Measurements from ENCODE around the gene IFI27. TPM values are rescaled to one million over a fixed set of nuclear protein-coding genes. Genes with fewer than 3 reads are reported as not detected.
A peak's percentile ranks its signal among the peaks of the same experiment; 100 is the strongest.

IFI27 gene
- total RNA-seq, 1 donor from 2014 or later = 3.7 TPM

DNA sequence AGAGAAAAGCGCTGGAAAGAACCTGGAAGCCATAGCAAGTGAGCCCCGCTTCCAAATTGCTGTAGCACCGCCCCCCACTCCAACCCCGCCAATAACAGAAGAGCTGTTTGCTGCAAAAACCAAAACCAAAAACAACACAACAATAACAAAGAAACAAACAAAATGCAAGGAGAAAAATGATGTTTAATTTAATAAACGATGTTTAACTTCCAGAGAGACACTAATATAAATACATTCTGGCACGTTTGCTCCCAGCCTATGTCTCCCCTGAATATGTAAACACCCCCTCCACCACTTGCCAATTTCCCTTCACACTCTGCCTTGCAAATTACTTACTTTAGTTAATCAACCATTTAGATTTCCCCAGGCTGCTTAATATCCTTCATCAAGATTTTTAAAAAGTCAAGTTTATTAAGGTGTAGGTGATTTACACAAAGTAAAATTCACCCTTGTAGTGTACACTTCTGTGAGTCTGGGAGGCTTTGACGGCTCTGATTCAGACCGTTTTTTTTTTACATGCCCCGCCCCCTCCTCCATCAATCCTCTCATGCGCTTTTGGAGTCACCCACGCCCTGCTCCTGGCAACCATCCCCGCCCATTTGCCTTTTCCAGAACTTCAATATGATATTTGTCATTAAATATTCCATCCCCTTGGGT is 19.4 kb downstream of the IFI27 start:
- H3K36me3 Mint-ChIP-seq (ENCODE audit: unreplicated experiment) = peaks cover under 1% of the 10 kb centered on the region
- TF ChIP-seq, protein P1, sequence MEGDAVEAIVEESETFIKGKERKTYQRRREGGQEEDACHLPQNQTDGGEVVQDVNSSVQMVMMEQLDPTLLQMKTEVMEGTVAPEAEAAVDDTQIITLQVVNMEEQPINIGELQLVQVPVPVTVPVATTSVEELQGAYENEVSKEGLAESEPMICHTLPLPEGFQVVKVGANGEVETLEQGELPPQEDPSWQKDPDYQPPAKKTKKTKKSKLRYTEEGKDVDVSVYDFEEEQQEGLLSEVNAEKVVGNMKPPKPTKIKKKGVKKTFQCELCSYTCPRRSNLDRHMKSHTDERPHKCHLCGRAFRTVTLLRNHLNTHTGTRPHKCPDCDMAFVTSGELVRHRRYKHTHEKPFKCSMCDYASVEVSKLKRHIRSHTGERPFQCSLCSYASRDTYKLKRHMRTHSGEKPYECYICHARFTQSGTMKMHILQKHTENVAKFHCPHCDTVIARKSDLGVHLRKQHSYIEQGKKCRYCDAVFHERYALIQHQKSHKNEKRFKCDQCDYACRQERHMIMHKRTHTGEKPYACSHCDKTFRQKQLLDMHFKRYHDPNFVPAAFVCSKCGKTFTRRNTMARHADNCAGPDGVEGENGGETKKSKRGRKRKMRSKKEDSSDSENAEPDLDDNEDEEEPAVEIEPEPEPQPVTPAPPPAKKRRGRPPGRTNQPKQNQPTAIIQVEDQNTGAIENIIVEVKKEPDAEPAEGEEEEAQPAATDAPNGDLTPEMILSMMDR (IDR thresholded peaks at IDR 0.05; ENCODE audit: partially characterized antibody, unreplicated experiment) = no peak
- H3K9me3 Mint-ChIP-seq (ENCODE audit: unreplicated experiment) = peaks cover 8% of the 10 kb centered on the region
- no peaks in the 10 kb centered on the region for H3K4me1 Mint-ChIP-seq (ENCODE audit: low read depth, unreplicated experiment)
- peak overlapping the region; percentile 87 for H3K4me3 Mint-ChIP-seq (ENCODE audit: unreplicated experiment)
- peak overlapping the region; percentile 65 for H3K27ac Mint-ChIP-seq (ENCODE audit: unreplicated experiment)
- H3K27me3 Mint-ChIP-seq (ENCODE audit: unreplicated experiment) = peaks cover 2% of the 10 kb centered on the region
- DNase-seq = peak; percentile 40

DNA sequence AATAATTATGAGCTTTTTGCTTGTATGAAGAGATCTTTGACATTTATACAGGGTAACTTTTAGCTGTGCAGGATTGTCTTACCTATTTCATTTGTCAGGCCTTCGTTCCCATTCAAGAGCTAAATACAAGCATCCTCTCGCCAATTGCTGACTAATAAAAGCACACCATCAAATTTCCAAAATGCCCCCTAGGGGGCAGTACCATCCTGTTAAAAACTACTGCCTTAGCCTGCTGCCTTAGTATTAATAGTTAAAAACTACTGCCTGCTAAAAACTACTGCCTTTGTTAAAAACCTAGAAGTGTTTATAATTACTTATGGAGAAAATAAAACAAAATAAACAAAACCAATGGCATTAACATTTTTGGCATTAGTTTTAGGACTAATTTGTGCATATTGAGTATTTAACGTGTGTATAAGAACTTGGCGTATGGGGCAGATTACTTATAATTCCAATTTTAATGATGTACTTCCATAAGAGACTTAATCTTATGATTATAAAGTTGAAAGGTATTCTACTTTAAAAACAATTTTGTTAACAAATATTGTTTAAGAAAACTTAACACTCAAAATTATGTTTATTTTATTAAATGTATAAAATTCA is 21.9 kb downstream of the IFI27 start:
- H3K9me3 Mint-ChIP-seq (ENCODE audit: unreplicated experiment) = peaks cover 7% of the 10 kb centered on the region
- no peaks in the 10 kb centered on the region for H3K4me1 Mint-ChIP-seq (ENCODE audit: low read depth, unreplicated experiment)
- DNase-seq = peak; percentile 46
- no peak overlapping the region for H3K27ac Mint-ChIP-seq (ENCODE audit: unreplicated experiment)
- H3K27me3 Mint-ChIP-seq (ENCODE audit: unreplicated experiment) = no peaks in the 10 kb centered on the region
- TF ChIP-seq, protein P1 (IDR thresholded peaks at IDR 0.05; ENCODE audit: partially characterized antibody, unreplicated experiment) = peak; percentile 93
- H3K36me3 Mint-ChIP-seq (ENCODE audit: unreplicated experiment) = peaks cover 12% of the 10 kb centered on the region
- no peak overlapping the region for H3K4me3 Mint-ChIP-seq (ENCODE audit: unreplicated experiment)

DNA sequence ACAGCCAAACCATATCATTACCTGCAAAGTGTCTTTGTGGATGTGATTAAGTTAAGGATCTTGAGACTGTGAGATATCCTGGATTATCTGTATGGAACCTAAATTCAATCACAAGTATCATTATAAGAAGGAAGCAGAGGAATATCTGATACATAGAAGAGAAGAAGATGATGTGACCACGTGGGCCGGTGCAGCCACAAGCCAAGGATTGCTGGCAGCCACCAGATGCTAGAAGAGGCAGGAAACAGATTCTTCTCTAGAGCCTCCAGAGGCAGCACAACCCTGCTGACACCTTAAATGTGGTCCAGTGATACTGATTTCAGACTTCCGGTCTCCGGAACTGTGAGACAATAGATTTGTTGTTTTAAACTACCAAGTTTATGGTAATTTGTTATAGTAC is 24.9 kb downstream of the IFI27 start:
- H3K27me3 Mint-ChIP-seq (ENCODE audit: unreplicated experiment) = no peaks in the 10 kb centered on the region
- no peak overlapping the region for H3K27ac Mint-ChIP-seq (ENCODE audit: unreplicated experiment)
- TF ChIP-seq, protein P1 (IDR thresholded peaks at IDR 0.05; ENCODE audit: partially characterized antibody, unreplicated experiment) = no peak
- DNase-seq = no peak
- H3K4me3 Mint-ChIP-seq (ENCODE audit: unreplicated experiment) = no peak overlapping the region
- peaks cover 2% of the 10 kb centered on the region for H3K9me3 Mint-ChIP-seq (ENCODE audit: unreplicated experiment)
- H3K36me3 Mint-ChIP-seq (ENCODE audit: unreplicated experiment) = peaks cover 12% of the 10 kb centered on the region
- no peaks in the 10 kb centered on the region for H3K4me1 Mint-ChIP-seq (ENCODE audit: low read depth, unreplicated experiment)

DNA sequence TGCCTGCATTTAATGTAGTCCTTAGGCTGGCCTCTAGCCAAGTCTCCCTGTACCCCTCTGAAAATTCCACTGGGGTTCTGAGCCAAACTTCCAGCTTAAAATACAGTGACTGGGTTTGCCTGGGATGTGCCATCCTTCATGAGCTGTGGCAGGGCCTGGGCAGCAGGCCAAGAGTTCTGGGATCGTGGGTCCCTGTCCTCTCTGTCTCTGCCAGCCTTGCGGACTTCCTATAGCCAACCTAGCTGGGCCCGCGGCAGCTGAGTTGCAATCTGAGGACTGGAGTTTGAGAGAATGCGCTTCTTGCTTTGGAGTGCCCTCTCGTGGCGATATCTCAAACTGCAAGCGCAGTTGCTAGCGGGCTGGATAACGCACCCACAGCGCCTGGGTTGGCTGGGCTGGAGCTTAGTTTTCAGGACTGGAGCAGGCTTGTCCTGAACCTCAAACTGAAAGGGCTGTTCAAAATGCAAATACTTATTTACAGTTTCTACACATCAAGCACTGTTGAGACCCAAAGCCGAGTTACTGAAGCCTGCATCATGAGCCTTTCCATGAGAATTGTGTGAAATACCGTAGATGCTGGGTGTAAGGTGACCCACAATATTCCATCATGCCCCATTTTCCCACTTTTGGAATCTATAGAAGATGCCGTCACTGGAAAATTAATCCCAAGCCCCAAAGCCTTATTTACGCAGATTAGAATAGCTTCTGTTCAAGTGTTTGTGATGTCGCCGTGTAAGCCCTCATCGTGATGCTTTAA is 26.2 kb downstream of the IFI27 start:
- no peak overlapping the region for H3K4me3 Mint-ChIP-seq (ENCODE audit: unreplicated experiment)
- H3K36me3 Mint-ChIP-seq (ENCODE audit: unreplicated experiment) = peaks cover 12% of the 10 kb centered on the region
- TF ChIP-seq, protein P1 (IDR thresholded peaks at IDR 0.05; ENCODE audit: partially characterized antibody, unreplicated experiment) = peak; percentile 97
- peaks cover 1% of the 10 kb centered on the region for H3K4me1 Mint-ChIP-seq (ENCODE audit: low read depth, unreplicated experiment)
- H3K9me3 Mint-ChIP-seq (ENCODE audit: unreplicated experiment) = peaks cover 2% of the 10 kb centered on the region
- no peak overlapping the region for H3K27ac Mint-ChIP-seq (ENCODE audit: unreplicated experiment)
- peak; percentile 91 for DNase-seq
- H3K27me3 Mint-ChIP-seq (ENCODE audit: unreplicated experiment) = no peaks in the 10 kb centered on the region
